ENCODE measurements around the gene AKAP7. TPM values are rescaled to one million over a fixed set of nuclear protein-coding genes. Genes with fewer than 3 reads are reported as not detected.

Gene AKAP7
- polyA plus RNA-seq, 1 donor, result 53.1 TPM

- peaks cover 24% of the 10 kb centered on the region for H3K4me1 ChIP-seq (ENCODE audit: control insufficient read depth, insufficient read depth, low read length)
- H3K27ac ChIP-seq (ENCODE audit: low read length), result peak overlapping the region; percentile 31
- WGBS (ENCODE audit: insufficient coverage, low lambda C conversion rate), result 80% methylated on average over 1 of the region's 1 CpG
- H3K4me3 ChIP-seq (ENCODE audit: low read length), result no peak overlapping the region
- no peaks in the 10 kb centered on the region for H3K36me3 ChIP-seq (ENCODE audit: control insufficient read depth, insufficient read depth, low read length)
- H3K27me3 ChIP-seq (ENCODE audit: control insufficient read depth, insufficient read depth, low read length), result no peaks in the 10 kb centered on the region
- peak; percentile 27 to 60 for DNase-seq
- H3K9me3 ChIP-seq (ENCODE audit: control insufficient read depth, low read depth, low read length), result no peaks in the 10 kb centered on the region
These were observed 77.6 kb downstream of the AKAP7 start for GRCh38 chr6:131212913-131213312.

GRCh38 chr6:131213501-131213990 lies 78.3 kb downstream of the AKAP7 start:
- Histone ChIP-seq H3K9me3 (ENCODE audit: control insufficient read depth, low read depth, low read length) (no peaks in the 10 kb centered on the region), H3K4me3 (ENCODE audit: low read length) (no peak overlapping the region), H3K4me1 (ENCODE audit: control insufficient read depth, insufficient read depth, low read length) (peaks cover 24% of the 10 kb centered on the region), H3K27ac (ENCODE audit: low read length) (peak overlapping the region; percentile 4), H3K36me3 (ENCODE audit: control insufficient read depth, insufficient read depth, low read length) (no peaks in the 10 kb centered on the region), H3K27me3 (ENCODE audit: control insufficient read depth, insufficient read depth, low read length) (no peaks in the 10 kb centered on the region)
- WGBS (ENCODE audit: insufficient coverage, low lambda C conversion rate), result no CpG with 5 or more reads among the region's 3 CpGs
- peak in 1 of 2 donors; percentile 45 for DNase-seq

- WGBS (ENCODE audit: insufficient coverage, low lambda C conversion rate), result 100% methylated on average over 1 of the region's 5 CpGs
These were observed 80.0 kb downstream of the AKAP7 start for GRCh38 chr6:131215219-131215618.

GRCh38 chr6:131216246-131216645 lies 81.0 kb downstream of the AKAP7 start:
- DNase-seq, result no peak
- Histone ChIP-seq H3K36me3 (ENCODE audit: control insufficient read depth, insufficient read depth, low read length) (no peaks in the 10 kb centered on the region), H3K27ac (ENCODE audit: low read length) (peak overlapping the region; percentile 14), H3K4me1 (ENCODE audit: control insufficient read depth, insufficient read depth, low read length) (peaks cover 24% of the 10 kb centered on the region), H3K27me3 (ENCODE audit: control insufficient read depth, insufficient read depth, low read length) (no peaks in the 10 kb centered on the region), H3K4me3 (ENCODE audit: low read length) (no peak overlapping the region), H3K9me3 (ENCODE audit: control insufficient read depth, low read depth, low read length) (no peaks in the 10 kb centered on the region)
- 46% methylated on average over 2 of the region's 4 CpGs for WGBS (ENCODE audit: insufficient coverage, low lambda C conversion rate)

More at GRCh38 chr6:131215219-131215618, 80.0 kb downstream of the AKAP7 start:
- no peak for DNase-seq
- Histone ChIP-seq H3K27me3 (ENCODE audit: control insufficient read depth, insufficient read depth, low read length) (no peaks in the 10 kb centered on the region), H3K4me3 (ENCODE audit: low read length) (no peak overlapping the region), H3K4me1 (ENCODE audit: control insufficient read depth, insufficient read depth, low read length) (peaks cover 24% of the 10 kb centered on the region), H3K9me3 (ENCODE audit: control insufficient read depth, low read depth, low read length) (no peaks in the 10 kb centered on the region), H3K36me3 (ENCODE audit: control insufficient read depth, insufficient read depth, low read length) (no peaks in the 10 kb centered on the region), H3K27ac (ENCODE audit: low read length) (no peak overlapping the region)

GRCh38 chr6:131222773-131223172 lies 87.5 kb downstream of the AKAP7 start:
- H3K27ac ChIP-seq (ENCODE audit: low read length), result no peak overlapping the region
- H3K36me3 ChIP-seq (ENCODE audit: control insufficient read depth, insufficient read depth, low read length), result no peaks in the 10 kb centered on the region
- H3K4me3 ChIP-seq (ENCODE audit: low read length), result no peak overlapping the region
- no peaks in the 10 kb centered on the region for H3K27me3 ChIP-seq (ENCODE audit: control insufficient read depth, insufficient read depth, low read length)
- no peaks in the 10 kb centered on the region for H3K4me1 ChIP-seq (ENCODE audit: control insufficient read depth, insufficient read depth, low read length)
- DNase-seq, result no peak
- no CpG with 5 or more reads among the region's 2 CpGs for WGBS (ENCODE audit: insufficient coverage, low lambda C conversion rate)
- no peaks in the 10 kb centered on the region for H3K9me3 ChIP-seq (ENCODE audit: control insufficient read depth, low read depth, low read length)

- 100% methylated on average over 1 of the region's 1 CpG for WGBS (ENCODE audit: insufficient coverage, low lambda C conversion rate)
- Histone ChIP-seq H3K36me3 (ENCODE audit: control insufficient read depth, insufficient read depth, low read length) (no peaks in the 10 kb centered on the region), H3K27ac (ENCODE audit: low read length) (no peak overlapping the region), H3K4me1 (ENCODE audit: control insufficient read depth, insufficient read depth, low read length) (no peaks in the 10 kb centered on the region), H3K4me3 (ENCODE audit: low read length) (no peak overlapping the region), H3K27me3 (ENCODE audit: control insufficient read depth, insufficient read depth, low read length) (no peaks in the 10 kb centered on the region), H3K9me3 (ENCODE audit: control insufficient read depth, low read depth, low read length) (no peaks in the 10 kb centered on the region)
- no peak for DNase-seq
These were observed 88.1 kb downstream of the AKAP7 start for GRCh38 chr6:131223416-131223815.

GRCh38 chr6:131225127-131225526 lies 89.9 kb downstream of the AKAP7 start:
- no peak for DNase-seq
- H3K4me1 ChIP-seq (ENCODE audit: control insufficient read depth, insufficient read depth, low read length), result no peaks in the 10 kb centered on the region
- WGBS (ENCODE audit: insufficient coverage, low lambda C conversion rate), result no CpG with 5 or more reads among the region's 1 CpG

GRCh38 chr6:131225959-131226358 lies 90.7 kb downstream of the AKAP7 start:
- Histone ChIP-seq H3K36me3 (ENCODE audit: control insufficient read depth, insufficient read depth, low read length) (no peaks in the 10 kb centered on the region), H3K4me3 (ENCODE audit: low read length) (no peak overlapping the region), H3K9me3 (ENCODE audit: control insufficient read depth, low read depth, low read length) (no peaks in the 10 kb centered on the region), H3K27ac (ENCODE audit: low read length) (no peak overlapping the region), H3K27me3 (ENCODE audit: control insufficient read depth, insufficient read depth, low read length) (no peaks in the 10 kb centered on the region), H3K4me1 (ENCODE audit: control insufficient read depth, insufficient read depth, low read length) (no peaks in the 10 kb centered on the region)
- whole genome bisulfite sequencing (ENCODE audit: insufficient coverage, low lambda C conversion rate), result 100% methylated on average over 2 of the region's 3 CpGs
- no peak for DNase-seq

More at GRCh38 chr6:131225127-131225526, 89.9 kb downstream of the AKAP7 start:
- no peaks in the 10 kb centered on the region for H3K36me3 ChIP-seq (ENCODE audit: control insufficient read depth, insufficient read depth, low read length)
- no peaks in the 10 kb centered on the region for H3K9me3 ChIP-seq (ENCODE audit: control insufficient read depth, low read depth, low read length)
- no peak overlapping the region for H3K4me3 ChIP-seq (ENCODE audit: low read length)
- H3K27ac ChIP-seq (ENCODE audit: low read length), result no peak overlapping the region
- H3K27me3 ChIP-seq (ENCODE audit: control insufficient read depth, insufficient read depth, low read length), result no peaks in the 10 kb centered on the region

GRCh38 chr6:131226459-131227157 lies 91.3 kb downstream of the AKAP7 start:
- 80% methylated on average over 3 of the region's 5 CpGs for WGBS (ENCODE audit: insufficient coverage, low lambda C conversion rate)
- H3K27ac ChIP-seq (ENCODE audit: low read length), result no peak overlapping the region
- H3K4me3 ChIP-seq (ENCODE audit: low read length), result no peak overlapping the region
- H3K27me3 ChIP-seq (ENCODE audit: control insufficient read depth, insufficient read depth, low read length), result no peaks in the 10 kb centered on the region
- H3K36me3 ChIP-seq (ENCODE audit: control insufficient read depth, insufficient read depth, low read length), result no peaks in the 10 kb centered on the region
- DNase-seq, result no peak
- no peaks in the 10 kb centered on the region for H3K4me1 ChIP-seq (ENCODE audit: control insufficient read depth, insufficient read depth, low read length)
- no peaks in the 10 kb centered on the region for H3K9me3 ChIP-seq (ENCODE audit: control insufficient read depth, low read depth, low read length)

- DNase-seq, result no peak
- H3K27me3 ChIP-seq (ENCODE audit: control insufficient read depth, insufficient read depth, low read length), result no peaks in the 10 kb centered on the region
- WGBS (ENCODE audit: insufficient coverage, low lambda C conversion rate), result 100% methylated on average over 2 of the region's 3 CpGs
- no peak overlapping the region for H3K27ac ChIP-seq (ENCODE audit: low read length)
- no peaks in the 10 kb centered on the region for H3K9me3 ChIP-seq (ENCODE audit: control insufficient read depth, low read depth, low read length)
- no peak overlapping the region for H3K4me3 ChIP-seq (ENCODE audit: low read length)
- no peaks in the 10 kb centered on the region for H3K4me1 ChIP-seq (ENCODE audit: control insufficient read depth, insufficient read depth, low read length)
- no peaks in the 10 kb centered on the region for H3K36me3 ChIP-seq (ENCODE audit: control insufficient read depth, insufficient read depth, low read length)
These were observed 91.9 kb downstream of the AKAP7 start for GRCh38 chr6:131227158-131227543.

- Histone ChIP-seq H3K9me3 (ENCODE audit: control insufficient read depth, low read depth, low read length) (no peaks in the 10 kb centered on the region), H3K36me3 (ENCODE audit: control insufficient read depth, insufficient read depth, low read length) (no peaks in the 10 kb centered on the region), H3K27me3 (ENCODE audit: control insufficient read depth, insufficient read depth, low read length) (no peaks in the 10 kb centered on the region), H3K27ac (ENCODE audit: low read length) (no peak overlapping the region), H3K4me1 (ENCODE audit: control insufficient read depth, insufficient read depth, low read length) (no peaks in the 10 kb centered on the region), H3K4me3 (ENCODE audit: low read length) (no peak overlapping the region)
- WGBS (ENCODE audit: insufficient coverage, low lambda C conversion rate), result 43% methylated on average over 1 of the region's 2 CpGs
- DNase-seq, result no peak
These were observed 95.8 kb downstream of the AKAP7 start for GRCh38 chr6:131231103-131231502.

All from large intestine (tissue), 3 donors.